Tibial artery (tissue), 4 donors: ENCODE results near the gene ALX3.

Experiments
- DNase-seq, 2 donors: peaks; one replicate each; pipeline ENCODE4 v3.0.0-alpha.2; 2019
- H3K27ac ChIP-seq, 2 donors: fragments of 200-600 bp; sonication (generic) in 1 of 2; 1 replicate in 1 of 2; 2 replicates in 1 of 2; pipeline ENCODE4 v1.5.1; 2018 to 2019; ENCODE audit warnings: mild to moderate bottlenecking in 1 of 2
- H3K27me3 ChIP-seq, 2 donors: fragments of 200-600 bp; sonication (generic) in 1 of 2; one replicate each; pipeline versions ENCODE4 v1.5.1 to v1.6.0; 2016 to 2019
- H3K36me3 ChIP-seq, 3 donors: fragments of 200-600 bp; sonication (generic) in 2 of 3; one replicate each; pipeline ENCODE4 v1.5.1; 2016 to 2019; ENCODE audit warnings: mild to moderate bottlenecking in 2 of 3
- H3K4me1 ChIP-seq, 4 donors: fragments of 200-600 bp; sonication (generic) in 2 of 4; 1 replicate in 3 of 4; 2 replicates in 1 of 4; pipeline ENCODE4 v1.5.1; 2016 to 2019
- H3K4me3 ChIP-seq, 2 donors: fragments of 200-600 bp; sonication (generic) in 1 of 2; 1 replicate in 1 of 2; 2 replicates in 1 of 2; pipeline ENCODE4 v1.5.1; 2018 to 2019; ENCODE audit warnings: mild to moderate bottlenecking in 2 of 2
- H3K9me3 ChIP-seq, 3 donors: fragments of 200-600 bp; sonication (generic) in 1 of 3; one replicate each; pipeline ENCODE4 v1.5.1; 2016 to 2019
- intact Hi-C: fragments of 100-400 bp; cut with DNase I; formaldehyde crosslinking; loops from one replicate; pipeline ENCODE4 v1.15.0; 2023; ENCODE audit warnings: low total_unique reads
- TF ChIP-seq, protein P1 (sequence below), 2 experiments: fragments of 200-600 bp in 1 of 2; fragments of 450-650 bp in 1 of 2; IDR thresholded peaks; one replicate each; pipeline ENCODE4 v1.5.1; 2017 to 2019; ENCODE audit warnings: antibody characterized with exemption in 2 of 2, mild to moderate bottlenecking in 1 of 2, moderate library complexity in 1 of 2

ALX3 gene

DNA sequence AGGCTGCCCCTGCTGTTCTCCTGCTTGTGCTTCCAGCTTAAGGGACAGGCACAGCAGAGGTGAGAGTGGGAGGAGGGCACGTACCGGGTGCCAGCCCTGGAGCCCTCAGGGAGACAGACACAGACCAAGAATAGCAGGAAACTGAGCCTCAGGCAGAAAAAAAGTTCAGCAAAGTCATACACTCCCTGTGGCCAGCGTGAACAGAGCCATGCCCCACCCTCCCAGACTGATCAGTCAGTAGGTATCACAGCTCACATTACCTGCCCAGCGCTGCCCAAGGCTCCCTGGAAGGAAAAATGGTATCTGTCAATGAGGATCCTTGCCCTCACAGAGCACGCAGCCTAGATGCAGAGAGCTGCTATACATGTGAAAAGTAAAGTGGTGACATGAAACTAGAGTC lies 43.1 kb upstream of the ALX3 start:
- H3K27ac ChIP-seq, result no peak overlapping the region
- H3K4me1 ChIP-seq, result no peaks in the 10 kb centered on the region
- H3K36me3 ChIP-seq, result no peaks in the 10 kb centered on the region
- H3K27me3 ChIP-seq, result peaks cover 0 to 7% of the 10 kb centered on the region in 2 donors
- intact Hi-C loops, result no loop called here
- H3K4me3 ChIP-seq, result no peak overlapping the region
- TF ChIP-seq, protein P1, sequence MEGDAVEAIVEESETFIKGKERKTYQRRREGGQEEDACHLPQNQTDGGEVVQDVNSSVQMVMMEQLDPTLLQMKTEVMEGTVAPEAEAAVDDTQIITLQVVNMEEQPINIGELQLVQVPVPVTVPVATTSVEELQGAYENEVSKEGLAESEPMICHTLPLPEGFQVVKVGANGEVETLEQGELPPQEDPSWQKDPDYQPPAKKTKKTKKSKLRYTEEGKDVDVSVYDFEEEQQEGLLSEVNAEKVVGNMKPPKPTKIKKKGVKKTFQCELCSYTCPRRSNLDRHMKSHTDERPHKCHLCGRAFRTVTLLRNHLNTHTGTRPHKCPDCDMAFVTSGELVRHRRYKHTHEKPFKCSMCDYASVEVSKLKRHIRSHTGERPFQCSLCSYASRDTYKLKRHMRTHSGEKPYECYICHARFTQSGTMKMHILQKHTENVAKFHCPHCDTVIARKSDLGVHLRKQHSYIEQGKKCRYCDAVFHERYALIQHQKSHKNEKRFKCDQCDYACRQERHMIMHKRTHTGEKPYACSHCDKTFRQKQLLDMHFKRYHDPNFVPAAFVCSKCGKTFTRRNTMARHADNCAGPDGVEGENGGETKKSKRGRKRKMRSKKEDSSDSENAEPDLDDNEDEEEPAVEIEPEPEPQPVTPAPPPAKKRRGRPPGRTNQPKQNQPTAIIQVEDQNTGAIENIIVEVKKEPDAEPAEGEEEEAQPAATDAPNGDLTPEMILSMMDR (IDR thresholded peaks at IDR 0.05), result no peak
- DNase-seq, result no peak
- no peaks in the 10 kb centered on the region for H3K9me3 ChIP-seq

DNA sequence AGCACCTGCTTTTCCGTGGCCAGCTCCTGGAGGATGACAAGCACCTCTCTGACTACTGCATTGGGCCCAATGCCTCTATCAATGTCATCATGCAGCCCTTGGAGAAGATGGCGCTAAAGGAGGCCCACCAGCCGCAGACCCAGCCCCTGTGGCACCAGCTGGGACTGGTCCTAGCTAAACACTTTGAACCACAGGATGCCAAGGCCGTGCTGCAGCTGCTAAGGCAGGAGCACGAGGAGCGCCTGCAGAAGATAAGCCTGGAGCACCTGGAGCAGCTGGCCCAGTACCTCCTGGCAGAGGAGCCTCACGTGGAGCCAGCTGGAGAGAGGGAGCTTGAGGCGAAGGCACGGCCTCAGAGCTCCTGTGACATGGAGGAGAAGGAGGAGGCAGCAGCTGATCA lies 42.2 kb upstream of the ALX3 start:
- TF ChIP-seq, protein P1 (IDR thresholded peaks at IDR 0.05), result no peak
- no peak overlapping the region for H3K27ac ChIP-seq
- DNase-seq, result no peak
- intact Hi-C loops, result no loop called here
- H3K27me3 ChIP-seq, result peaks cover 0 to 7% of the 10 kb centered on the region in 2 donors
- H3K4me3 ChIP-seq, result no peak overlapping the region
- H3K9me3 ChIP-seq, result no peaks in the 10 kb centered on the region
- no peaks in the 10 kb centered on the region for H3K36me3 ChIP-seq
- H3K4me1 ChIP-seq, result no peaks in the 10 kb centered on the region

DNA sequence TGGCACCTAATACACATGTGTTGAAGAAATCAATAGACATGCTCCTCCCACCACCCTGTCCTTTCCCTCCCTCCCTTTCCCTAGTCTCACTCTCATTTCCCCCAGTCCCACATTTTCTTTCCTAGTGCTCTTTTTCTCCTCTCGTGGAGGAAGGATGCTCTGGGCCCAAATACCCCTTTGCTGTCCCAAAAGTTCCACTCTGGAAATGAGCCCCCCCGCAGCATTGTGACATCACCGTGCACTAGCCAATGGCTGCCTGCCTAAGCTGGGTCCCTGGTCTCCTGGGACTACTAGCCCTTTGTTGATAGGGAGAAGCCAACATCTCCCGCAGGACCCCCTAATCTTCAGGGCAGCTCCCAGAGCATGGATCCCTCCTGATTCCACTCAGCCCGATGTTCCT lies 41.7 kb upstream of the ALX3 start, which contains the start of gene UBL4B:
Gene UBL4B, plus strand, starts transcription at position 301 of the 400 bp plus-strand sequence. Its CDS starts 92 bp downstream, at position 393.
- Histone ChIP-seq H3K36me3 (no peaks in the 10 kb centered on the region), H3K9me3 (no peaks in the 10 kb centered on the region), H3K4me3 (no peak within 1 kb of the TSS), H3K27ac (no peak within 1 kb of the TSS), H3K4me1 (no peaks in the 10 kb centered on the region), H3K27me3 (peaks cover 0 to 7% of the 10 kb centered on the region in 2 donors)
- DNase-seq, result no peak
- intact Hi-C loops, result no loop called here
- TF ChIP-seq, protein P1 (IDR thresholded peaks at IDR 0.05), result no peak

DNA sequence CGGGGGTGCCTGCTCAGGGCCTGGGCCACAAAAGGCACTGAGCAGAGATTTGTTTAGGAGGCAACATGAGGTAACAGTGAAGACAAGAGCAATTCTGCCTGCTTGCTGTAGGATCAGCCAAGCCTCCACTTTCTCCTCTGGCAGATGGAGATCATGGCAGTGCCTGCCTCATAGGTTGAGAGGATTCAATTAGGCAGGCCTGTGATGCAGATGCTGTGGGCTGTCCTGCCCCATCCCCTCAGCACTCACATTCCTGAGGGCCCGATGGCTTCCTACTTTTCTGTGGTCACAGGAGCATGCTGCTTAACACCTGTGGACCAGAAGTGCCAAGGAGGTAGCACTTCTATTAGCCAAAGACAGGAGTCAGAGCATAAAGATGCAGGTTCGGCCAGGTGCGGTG lies 40.6 kb upstream of the ALX3 start:
- Histone ChIP-seq H3K9me3 (no peaks in the 10 kb centered on the region), H3K36me3 (no peaks in the 10 kb centered on the region), H3K4me3 (no peak overlapping the region), H3K4me1 (no peaks in the 10 kb centered on the region), H3K27me3 (peaks cover 0 to 3% of the 10 kb centered on the region in 2 donors), H3K27ac (no peak overlapping the region)
- TF ChIP-seq, protein P1 (IDR thresholded peaks at IDR 0.05), result no peak
- DNase-seq, result no peak
- intact Hi-C loops, result no loop called here

DNA sequence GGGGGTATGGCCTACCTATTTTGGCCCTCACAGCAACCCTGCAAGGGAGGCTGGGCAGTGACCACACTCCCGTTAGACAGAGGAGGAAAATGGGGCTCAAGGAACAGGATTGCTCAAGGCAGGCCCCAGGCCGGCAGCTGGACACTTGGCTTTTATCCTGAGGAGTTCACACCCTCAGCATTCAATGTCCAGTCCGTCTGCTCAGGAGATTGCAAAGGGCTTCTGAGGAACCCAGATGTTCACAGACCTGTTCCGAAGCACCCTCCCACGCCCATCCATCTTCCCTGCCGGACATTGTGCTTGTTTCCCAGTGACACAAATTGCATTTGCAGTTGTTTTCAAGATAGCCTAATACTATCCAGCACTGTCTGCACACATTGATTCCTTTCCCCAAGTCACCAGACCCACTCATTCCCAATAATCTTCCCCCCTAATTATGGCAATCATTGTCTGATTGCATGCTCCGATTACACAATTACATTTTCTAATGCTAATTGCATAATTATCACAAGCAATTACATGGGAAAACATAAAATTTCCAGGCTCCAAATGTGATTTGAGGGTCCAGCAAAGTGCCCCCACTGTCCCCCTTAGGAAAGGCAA lies 37.5 kb upstream of the ALX3 start:
- intact Hi-C loops, result loop anchor here (2.0 kb wide), 1 partner anchor 55 kb away; no protein-coding TSS in a partner anchor
- Histone ChIP-seq H3K36me3 (no peaks in the 10 kb centered on the region), H3K4me1 (no peaks in the 10 kb centered on the region), H3K9me3 (no peaks in the 10 kb centered on the region), H3K27me3 (peaks cover 0 to 3% of the 10 kb centered on the region in 2 donors), H3K27ac (no peak overlapping the region), H3K4me3 (no peak overlapping the region)
- TF ChIP-seq, protein P1 (IDR thresholded peaks at IDR 0.05), result no peak
- no peak for DNase-seq
